Stimulated activated CD4-positive, alpha-beta T cell treated with anti-CD3 and anti-CD28 coated beads, TNF-alpha, amount 100 ng/mL, for 24 hours (primary cell): ENCODE results near the gene FRRS1L.

Experiments
- DNase-seq, 3 experiments: peaks; one replicate each; pipeline ENCODE4 v3.0.0-alpha.2; 2020; ENCODE audit warnings: low read depth in 3 of 3

Gene FRRS1L

DNA sequence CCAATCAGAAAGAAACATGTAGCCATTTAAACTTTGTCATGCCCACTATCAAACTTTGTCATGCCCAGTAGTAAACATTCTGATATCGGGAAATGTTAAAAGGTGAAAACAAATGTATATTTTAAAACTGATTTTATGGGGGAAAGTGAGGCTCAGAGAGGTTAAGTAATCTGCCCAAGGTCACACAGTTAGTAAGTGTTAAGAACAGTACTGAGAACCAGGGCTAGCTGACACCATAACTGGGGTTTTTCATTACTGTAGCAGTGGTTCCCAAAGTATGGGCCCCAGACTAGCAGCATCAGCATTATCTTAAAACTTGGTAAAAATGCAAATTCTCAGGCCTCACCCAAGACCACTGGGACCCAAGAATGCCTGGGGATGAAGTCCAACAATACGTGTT is 9.9 kb upstream of the FRRS1L start:
- no peak for DNase-seq

DNA sequence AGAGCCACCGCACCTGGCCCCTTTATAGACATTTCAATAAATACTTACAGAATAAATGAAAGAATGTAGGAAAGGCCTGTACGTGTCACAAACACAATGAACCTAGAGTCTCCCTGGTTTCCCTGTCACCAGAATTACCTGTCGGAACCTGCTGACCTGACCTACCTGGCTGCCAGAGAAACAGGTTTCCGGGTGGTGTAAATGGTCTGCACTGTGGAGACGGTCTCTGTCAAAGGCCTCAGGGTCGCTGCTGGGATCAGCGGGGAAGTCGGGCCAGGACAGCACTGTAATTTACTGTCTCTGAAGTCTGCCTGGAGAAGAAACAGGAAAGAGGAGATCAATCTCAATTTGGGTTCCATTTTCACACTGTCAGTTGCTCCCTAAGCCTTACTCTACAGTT is 9.3 kb upstream of the FRRS1L start:
- no peak for DNase-seq

DNA sequence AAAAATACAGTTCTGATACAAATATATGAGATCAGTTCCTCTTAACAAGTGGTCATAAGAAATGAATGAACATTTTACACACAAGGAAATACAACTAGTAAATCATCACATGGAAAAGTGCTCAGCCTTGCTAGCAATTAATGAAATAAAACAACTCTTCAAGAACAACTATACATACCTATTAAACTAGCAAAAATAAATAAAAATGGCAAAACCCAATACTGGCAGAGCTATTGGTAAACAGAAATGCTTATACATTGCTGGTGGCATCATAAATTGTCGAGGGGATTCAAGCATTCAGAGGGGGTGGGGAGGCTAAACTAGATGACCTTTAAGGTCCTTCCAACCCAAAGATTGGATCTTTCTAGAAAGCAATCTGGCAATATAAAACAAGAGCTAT is 5.9 kb upstream of the FRRS1L start:
- DNase-seq, result no peak

DNA sequence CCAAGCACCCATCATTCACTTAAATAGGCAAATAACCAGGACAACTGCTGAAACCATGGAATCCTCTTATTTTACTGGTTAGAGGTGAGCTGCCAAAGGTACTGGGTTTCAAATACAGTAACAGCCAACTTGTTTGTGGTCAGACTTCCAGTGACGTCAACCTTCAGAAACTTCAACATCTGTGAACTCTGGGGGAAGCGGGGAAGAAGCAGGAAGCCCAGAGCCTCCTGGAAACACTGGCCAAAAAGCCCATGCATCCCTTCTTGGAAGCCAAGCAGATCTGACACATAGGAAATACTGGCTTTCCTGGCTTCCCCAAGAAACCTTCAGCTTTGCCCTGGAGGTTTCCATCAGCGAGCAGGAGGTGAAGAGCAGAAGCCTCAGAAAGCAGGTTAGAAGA is 4.9 kb upstream of the FRRS1L start:
- DNase-seq, result no peak

DNA sequence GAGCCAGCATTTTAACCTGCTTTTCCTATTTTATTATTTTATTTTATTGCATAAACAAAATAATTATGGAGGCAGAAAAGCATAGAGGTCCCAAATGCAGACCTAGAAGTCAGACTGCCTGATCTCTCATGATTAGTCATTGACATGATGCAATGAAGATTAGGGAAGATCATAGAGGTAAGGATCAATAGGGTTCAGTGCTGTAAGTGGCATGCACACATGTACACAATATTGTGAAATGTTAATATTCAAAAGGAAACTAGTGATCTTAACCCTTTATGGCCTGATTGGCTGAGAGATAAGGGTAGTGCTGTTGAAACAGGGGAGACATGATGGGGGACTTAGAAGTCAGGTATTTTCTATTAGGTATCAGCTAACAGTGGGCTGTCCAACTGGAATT is 1.1 kb upstream of the FRRS1L start:
- DNase-seq, result no peak

DNA sequence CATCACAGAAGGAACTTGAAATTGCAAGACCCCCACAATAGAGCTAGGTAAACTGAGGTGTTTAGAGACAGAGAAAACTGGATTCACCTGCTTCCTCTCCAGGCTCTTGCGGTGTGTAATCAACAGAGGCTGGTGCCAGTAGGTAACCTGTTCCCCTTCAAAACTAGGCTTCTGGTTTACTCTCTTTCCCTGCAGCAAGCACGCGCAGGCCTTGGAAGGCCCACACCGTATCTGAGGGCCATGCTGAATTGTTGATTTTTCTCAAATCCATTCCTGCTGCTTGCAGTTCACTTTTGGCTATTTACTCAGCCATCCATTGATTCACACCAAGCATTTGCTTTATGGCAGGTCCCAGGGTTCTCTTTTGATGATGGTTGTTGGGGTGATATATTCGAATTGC is 667 bp upstream of the FRRS1L start:
- DNase-seq, result no peak

DNA sequence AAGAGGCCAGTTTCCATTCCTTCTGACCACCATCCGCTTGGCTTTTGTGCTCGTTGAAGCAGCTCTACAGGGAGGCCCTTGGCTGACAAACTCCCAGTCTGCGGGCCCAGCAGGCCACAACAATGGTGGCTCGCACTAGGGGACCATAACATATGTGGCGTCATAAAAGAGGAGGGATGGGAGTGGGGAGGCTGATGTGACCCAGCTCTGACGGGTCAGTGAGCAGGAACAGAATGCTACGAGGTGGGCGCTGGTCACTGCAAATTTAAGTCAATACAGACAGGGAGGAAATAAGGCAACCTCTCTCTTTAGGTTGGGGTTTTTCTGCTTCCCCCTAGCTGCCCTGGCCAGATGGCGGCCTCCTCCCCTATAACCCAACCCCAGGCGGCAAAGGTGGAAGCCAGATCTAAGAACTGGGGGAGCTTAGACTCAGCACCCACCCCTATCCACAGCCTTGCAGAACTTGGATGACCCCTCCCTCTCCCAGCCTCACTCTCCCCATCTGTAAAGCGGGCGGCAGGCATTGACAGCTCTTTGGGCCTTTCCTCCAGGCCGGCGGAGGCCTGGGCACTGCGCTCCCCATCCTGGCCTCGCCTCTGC is 778 bp downstream of the FRRS1L start:
- DNase-seq, result no peak

DNA sequence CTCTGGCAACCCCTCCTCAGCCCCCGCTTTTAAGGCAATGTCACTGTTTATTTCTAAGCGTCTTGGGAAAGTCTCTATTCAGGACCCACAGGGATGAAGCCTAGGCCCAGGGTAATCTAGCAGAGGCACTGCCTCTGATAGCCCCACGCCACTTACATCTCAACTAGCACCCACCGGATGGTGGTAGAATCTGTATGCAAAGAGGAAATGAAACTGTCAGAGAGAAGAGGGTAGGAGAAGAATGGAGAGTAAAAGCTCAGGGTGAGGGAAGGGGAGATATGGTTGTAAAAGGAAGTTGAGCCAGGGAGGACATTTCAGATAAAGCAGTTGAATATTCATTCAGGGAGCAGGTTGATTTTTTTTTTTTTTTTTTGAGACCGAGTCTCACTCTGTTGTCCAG is 3.0 kb downstream of the FRRS1L start:
- no peak for DNase-seq

DNA sequence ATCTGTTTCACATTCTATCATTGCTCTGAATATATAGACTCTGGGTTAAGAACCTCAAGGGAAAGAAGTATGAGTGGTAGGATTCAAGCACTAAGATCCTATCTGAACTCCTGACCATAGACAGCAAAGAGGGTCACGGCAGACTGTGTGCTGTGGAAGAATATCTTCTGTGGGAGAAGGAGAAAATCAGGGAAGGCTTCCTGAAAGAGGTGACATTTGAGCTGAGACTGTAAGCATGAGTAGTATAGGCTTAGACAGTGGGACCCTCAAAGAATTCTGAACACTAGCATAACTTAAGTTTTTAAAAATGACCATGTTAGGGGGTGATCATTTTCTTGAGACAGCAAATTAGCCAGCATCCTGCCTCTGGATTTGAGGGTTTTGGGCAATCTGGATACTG is 3.9 kb downstream of the FRRS1L start:
- no peak for DNase-seq

DNA sequence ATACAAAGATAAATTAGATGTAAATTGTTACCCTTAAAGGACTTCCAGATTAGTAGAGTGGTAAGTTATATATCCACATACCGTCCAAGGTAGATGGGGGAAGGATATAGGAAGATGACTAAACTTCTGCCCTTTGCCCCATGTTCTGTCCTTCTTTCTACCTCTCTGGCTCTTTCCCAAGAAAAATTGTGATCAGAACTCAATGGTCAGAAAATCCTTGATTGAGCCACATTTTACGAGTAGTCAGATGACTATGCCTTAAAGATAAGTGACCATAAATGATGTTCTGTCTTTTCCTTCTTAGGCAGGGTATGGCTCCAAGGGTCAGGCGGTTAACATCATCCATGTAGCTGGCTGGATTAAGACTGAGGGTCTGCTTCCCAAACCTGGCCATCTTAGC is 4.4 kb downstream of the FRRS1L start:
- DNase-seq, result no peak

DNA sequence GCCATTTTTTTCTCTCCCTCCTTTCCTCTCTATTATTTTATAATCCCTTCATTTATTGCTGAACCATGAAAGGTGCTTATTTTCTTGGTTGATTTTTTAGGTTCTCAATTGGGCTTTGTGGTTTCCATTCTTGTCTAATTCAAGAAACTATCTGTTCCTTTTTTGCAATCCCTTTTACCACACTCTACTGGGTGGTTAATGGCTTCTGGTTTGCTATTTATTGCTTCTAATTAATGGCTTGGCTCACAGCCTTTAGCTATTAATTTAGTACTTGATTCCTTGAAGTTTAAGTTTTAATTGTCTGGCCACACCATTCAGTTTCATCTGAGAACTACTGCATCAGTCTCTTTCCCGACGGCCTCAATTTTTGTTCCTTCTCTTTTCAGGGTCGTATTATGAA is 5.6 kb downstream of the FRRS1L start:
- DNase-seq, result no peak

DNA sequence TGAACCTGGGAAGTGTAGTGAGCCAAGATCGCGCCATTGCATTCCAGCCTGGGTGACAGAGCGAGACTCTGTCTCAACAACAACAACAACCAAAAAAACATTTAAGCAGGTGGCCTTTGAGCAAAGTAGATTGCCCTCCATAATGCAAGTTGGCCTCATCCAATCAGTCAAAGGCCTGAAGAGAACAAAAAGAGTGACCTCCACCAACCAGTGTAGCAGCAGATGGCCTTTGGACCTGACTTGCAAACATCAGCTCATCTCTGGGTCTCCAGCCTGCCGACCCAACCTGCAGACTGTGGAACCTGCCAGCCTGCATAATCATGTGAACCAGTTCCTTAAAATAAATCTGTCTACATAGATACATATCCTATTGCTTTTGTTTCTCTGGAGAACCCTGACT is 7.5 kb downstream of the FRRS1L start:
- DNase-seq, result no peak

DNA sequence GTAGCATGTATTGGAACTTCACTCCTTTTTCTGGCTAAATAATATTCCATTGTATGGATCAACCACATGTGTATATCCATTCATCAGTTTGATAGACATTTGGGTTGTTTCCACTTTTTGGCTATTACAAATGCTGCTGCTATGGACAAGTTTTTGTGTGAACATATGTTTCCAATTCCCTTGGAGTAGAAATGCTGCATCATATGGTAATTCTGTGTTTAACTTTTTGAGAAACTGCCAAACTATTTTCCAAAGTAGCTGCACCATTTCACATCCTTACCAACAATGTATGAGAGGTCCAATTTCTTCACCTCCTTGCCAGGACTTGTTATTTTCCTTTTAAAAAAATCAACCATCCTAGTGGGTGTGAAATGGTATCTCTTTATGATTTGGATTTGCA is 8.4 kb downstream of the FRRS1L start:
- DNase-seq, result no peak

DNA sequence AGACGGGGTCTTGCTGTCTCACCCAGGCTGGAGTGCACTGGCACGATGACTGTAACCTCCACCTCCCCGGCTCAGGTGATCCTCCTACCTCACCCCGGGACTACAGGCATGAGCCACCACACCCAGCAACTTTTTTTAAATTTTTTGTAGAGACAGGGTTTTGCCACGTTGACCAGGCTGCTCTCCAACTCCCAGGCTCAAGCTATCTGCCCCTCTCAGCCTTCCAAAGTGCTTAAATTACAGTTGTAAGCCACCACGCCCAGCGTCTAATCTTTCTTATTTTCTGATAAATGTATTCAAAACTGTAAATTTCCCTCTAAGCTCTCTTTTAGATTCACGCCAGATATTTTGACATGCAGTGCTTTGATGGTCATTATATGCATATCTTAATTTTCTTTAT is 10.3 kb downstream of the FRRS1L start:
- no peak for DNase-seq

DNA sequence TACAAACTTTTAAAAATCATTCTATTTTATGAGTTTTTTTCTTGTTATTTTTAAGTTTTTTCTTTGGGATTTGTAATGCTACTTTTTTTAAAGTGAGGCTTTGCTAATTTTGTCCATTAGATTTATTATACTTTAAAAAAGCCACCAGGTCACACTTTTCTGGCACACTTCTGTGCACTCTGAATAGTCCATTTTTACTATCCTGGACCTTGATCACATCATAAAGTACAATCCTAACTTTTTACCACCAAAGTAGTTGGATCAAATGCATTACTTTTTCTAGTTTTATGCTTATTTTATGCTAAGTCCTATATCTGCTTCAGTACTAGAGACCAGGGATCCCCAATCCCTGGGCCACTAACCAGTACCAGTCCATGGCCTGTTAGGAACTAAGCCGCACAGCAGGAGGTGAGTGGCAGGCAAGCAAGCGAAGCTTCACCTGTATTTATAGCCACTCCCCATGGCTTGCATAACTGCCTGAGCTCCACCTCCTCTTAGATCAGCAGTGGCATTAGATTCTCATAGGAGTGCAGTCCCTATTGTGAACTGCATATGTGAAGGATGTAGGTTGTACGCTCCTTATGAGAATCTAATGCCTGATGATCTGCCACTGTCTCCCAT is 16.0 kb downstream of the FRRS1L start:
- no peak for DNase-seq

DNA sequence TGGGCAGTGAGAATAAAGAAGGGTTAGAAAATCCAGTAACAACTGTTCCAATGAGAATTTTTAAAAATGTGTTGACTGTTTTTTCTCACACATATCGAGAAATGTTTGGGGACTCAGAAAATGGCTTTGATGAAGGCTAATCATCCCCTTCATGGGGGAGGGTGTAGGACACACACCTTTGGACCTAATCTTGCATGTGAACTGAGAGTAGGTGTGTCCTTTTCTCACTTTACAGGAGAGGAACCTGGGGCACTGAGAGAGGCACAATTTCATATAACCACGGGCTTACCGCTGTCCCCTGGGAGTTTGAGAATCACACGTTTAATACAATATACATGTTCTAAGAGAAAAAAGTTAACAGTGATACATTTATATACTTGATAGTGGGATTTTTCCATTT is 17.3 kb downstream of the FRRS1L start:
- DNase-seq, result no peak

DNA sequence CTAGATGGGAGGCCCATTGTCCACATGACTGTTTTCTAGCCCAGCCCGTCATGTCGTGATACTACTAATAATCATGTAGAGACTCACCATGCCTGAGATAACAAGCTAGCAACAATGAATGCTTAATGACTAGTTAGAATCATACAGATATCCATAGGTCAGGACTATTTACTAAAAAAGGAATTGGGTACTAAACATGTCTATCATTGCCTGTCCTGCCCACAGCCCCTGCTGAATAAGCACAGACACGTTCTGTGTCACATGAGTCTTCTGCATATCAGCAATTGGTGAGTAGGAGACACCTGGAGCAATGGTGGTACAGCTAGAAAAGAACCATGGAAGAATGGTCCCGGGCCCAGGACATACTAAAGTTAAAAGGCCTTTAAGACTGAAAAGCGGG is 18.0 kb downstream of the FRRS1L start:
- DNase-seq, result no peak

DNA sequence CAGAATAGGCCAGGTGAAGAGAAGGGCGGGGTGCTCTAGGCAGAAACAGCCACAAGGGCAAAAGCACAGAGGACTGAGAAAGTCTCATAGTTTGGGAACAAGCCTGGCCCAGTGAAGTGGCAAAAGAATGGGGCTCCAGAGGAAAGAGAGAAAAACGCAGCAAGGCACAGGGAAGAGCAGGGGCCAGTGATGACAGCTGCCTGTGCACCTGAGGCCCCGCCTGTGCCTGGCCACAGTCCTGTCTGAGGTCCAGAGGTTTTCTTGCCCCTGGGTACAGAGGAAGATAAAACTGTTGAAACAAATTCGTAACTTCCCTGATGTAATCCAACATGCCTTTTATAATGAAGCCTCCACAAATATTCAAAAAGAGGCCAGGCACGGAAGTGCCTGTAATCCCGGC is 22.0 kb downstream of the FRRS1L start:
- no peak for DNase-seq

DNA sequence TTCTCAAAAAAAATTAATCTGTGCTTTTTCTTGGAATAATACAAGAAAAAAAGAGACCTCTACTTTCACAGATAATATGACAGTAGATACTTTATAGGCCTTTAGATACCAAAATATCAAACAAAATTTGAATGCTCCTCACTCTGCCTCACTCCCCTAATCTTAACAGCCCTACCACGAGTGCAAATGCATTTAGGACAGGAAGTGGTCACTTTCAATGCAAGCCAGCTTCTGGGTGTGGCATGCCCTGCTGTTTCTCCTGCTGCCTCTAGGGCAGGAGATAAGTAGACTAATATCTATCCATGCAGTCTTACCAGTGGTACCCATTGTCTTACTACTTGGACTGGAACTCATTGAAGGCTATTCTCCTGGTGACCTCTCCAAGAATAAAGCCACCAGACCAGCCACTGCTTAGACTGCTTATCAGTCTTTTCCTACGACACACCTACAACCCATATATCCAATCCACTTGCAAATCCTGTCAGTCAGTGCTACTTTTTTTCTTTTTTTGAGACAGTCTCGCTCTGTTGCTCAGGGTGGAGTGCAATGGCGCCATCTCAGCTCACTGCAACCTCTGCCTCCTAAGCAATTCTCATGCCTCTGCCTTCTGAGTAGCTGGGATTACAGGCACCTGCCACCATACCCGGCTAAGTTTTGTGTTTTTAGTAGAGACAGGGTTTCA is 23.0 kb downstream of the FRRS1L start:
- DNase-seq, result no peak

DNA sequence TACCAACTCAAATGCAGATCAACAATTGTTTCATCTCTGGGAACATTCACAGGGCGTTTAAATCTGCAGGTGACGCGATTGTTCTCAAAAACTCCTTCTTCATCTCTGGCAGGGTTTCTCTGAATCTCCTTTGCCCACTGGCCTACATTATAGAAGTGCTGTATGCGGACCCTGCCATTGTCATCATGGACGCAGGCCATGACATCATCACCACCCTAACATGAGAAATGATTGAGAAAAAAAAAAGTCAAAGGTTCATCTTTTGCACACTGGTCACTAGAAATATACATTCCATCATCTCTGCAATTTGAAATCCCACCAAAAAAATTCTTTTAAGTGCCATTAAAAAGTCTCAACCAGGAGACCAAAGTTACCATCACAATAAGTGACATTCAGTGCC is 25.7 kb downstream of the FRRS1L start:
- DNase-seq, result no peak

DNA sequence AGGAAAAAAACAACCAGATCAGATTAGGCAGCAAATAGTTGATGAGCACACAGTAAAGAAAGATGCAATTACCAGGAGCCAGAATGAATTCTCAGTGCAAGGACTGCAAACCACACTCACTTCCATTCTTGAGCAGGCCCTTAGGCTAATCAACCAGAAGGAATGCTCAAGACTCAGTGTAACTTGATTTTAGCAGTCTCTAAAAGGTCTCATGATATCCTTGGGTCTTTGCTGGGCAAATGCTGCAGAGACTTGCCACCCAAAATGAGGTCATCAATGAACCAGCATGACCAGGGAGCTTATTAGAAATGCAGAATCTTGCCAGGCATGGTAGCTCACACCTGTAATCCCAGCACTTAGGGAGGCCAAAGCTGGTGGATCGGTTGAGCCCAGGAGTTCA is 27.2 kb downstream of the FRRS1L start:
- no peak for DNase-seq

DNA sequence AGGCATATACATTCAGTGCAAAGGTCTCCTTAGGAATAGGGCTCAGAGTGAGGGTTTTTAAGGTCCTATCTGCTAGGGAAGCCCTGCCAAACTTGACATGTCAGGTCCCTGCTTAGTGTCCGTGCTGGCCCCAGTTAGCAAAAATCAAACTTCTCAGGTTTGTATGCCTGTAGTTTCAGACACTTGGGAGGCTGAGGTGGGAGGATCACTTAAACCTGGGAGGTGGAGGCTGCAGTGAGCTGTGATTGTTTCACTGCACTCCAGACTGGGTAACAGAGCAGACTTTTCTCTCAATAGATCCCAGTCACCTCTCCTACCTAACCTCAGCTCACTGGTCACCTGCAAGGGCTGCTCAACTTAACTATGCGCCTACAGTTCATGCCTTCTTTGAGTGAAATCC is 28.6 kb downstream of the FRRS1L start:
- DNase-seq, result no peak

DNA sequence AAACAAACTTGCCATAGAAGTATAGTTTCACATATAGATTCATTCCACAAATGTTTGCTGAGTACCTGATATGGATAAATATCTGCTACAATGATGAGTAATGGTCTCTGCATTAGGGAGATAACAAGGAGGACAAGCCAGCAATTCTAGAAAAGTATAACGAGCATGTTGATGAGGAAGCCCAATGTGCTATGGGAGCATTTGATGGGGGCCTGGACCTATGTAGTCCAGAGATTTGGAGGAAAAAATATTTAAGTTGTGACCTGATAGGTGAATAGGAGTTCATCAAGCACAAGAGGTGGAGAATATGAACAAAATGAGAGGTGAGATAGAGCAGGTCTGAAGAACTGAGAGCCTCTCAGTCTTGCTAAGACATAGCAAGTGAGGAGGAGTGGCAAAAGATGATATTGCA is 32.9 kb downstream of the FRRS1L start:
- DNase-seq, result no peak

DNA sequence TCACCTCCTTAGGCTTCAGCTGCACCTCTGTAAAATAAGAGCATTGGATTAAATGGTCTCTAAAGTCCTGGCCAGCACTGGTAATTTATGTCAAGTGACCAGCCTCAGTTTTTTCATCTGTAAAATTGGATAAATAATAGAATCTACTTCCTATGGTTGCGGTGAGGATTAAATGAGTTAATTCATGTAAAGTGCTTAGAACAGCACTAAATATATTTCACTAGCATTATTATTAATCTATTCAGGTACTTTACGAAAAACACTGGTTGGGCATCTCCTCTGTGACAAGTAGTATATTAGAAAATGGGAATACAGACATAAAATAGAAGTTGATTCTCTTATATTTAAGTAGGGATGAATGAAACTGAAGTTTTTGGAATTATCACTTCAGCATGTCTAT is 33.5 kb downstream of the FRRS1L start:
- DNase-seq, result no peak
